ENCODE results near the gene APIP. TPM values are rescaled to one million over a fixed set of nuclear protein-coding genes. Genes with fewer than 3 reads are reported as not detected.
A peak's percentile ranks its signal among the peaks of the same experiment; 100 is the strongest.

Gene APIP
- total RNA-seq, 1 donor from 2014 or later = 19.0 TPM

DNA sequence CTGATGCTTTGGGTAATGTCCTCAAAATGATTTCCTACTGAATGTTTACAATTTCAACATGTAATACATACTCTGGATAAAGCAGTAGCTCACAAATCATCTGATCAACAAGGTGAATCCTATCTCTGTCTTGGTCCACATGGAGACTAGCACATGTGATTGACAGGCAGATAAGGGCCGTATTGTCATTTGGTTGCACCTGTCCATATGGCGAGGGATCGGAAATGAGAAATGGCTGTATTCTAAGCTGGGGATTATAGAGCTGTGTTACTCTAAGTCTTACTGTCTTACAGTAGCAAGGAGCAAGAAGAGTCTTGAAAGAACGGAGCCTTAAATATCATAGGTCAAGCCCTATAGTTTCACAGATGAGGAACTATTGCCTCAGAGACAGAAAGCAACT lies 55.7 kb downstream of the APIP start:
- no peak overlapping the region for H3K4me3 ChIP-seq (ENCODE audit: low read depth, low read length)
- TF ChIP-seq, protein P1, sequence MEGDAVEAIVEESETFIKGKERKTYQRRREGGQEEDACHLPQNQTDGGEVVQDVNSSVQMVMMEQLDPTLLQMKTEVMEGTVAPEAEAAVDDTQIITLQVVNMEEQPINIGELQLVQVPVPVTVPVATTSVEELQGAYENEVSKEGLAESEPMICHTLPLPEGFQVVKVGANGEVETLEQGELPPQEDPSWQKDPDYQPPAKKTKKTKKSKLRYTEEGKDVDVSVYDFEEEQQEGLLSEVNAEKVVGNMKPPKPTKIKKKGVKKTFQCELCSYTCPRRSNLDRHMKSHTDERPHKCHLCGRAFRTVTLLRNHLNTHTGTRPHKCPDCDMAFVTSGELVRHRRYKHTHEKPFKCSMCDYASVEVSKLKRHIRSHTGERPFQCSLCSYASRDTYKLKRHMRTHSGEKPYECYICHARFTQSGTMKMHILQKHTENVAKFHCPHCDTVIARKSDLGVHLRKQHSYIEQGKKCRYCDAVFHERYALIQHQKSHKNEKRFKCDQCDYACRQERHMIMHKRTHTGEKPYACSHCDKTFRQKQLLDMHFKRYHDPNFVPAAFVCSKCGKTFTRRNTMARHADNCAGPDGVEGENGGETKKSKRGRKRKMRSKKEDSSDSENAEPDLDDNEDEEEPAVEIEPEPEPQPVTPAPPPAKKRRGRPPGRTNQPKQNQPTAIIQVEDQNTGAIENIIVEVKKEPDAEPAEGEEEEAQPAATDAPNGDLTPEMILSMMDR (IDR thresholded peaks at IDR 0.05; ENCODE audit: insufficient read depth, low read length, severe bottlenecking) = no peak
- no peaks in the 10 kb centered on the region for H3K27me3 ChIP-seq (ENCODE audit: control insufficient read depth, insufficient read depth, low read length)
- H3K36me3 ChIP-seq (ENCODE audit: control insufficient read depth, insufficient read depth, low read length) = no peaks in the 10 kb centered on the region
- FAIRE-seq = no peak
- no peak for DNase-seq (ENCODE audit: low read depth)

GRCh38 chr11:34860034-34860433 lies 56.1 kb downstream of the APIP start:
- no peaks in the 10 kb centered on the region for H3K27me3 ChIP-seq (ENCODE audit: control insufficient read depth, insufficient read depth, low read length)
- FAIRE-seq (peak; percentile 92), DNase-seq (ENCODE audit: low read depth) (peak; percentile 94)
- H3K36me3 ChIP-seq (ENCODE audit: control insufficient read depth, insufficient read depth, low read length) = no peaks in the 10 kb centered on the region
- TF ChIP-seq, protein P1 (IDR thresholded peaks at IDR 0.05; ENCODE audit: insufficient read depth, low read length, severe bottlenecking) = no peak
- no peak overlapping the region for H3K4me3 ChIP-seq (ENCODE audit: low read depth, low read length)

DNA sequence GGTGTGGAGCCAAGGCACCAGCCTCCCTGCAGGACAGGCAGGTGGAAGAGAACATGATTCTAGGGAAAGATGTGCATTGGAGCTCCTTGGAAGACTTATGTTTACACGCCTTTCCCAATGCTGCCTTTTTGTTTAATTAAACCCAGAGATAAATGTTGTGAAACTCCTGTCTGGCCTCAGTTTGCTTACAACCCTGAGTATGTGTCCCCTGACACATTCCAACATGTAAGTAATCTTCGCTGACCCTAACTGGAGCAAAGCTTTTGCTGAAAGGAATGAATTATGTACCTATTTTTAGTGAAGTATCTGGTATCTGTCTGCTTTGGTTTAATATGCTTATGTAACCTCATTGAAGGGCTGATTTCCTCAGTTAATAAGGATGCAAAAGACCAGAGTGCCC lies 56.7 kb downstream of the APIP start:
- H3K36me3 ChIP-seq (ENCODE audit: control insufficient read depth, insufficient read depth, low read length) = no peaks in the 10 kb centered on the region
- DNase-seq (ENCODE audit: low read depth) (peak; percentile 22), FAIRE-seq (no peak)
- H3K4me3 ChIP-seq (ENCODE audit: low read depth, low read length) = no peak overlapping the region
- TF ChIP-seq, protein P1 (IDR thresholded peaks at IDR 0.05; ENCODE audit: insufficient read depth, low read length, severe bottlenecking) = no peak
- H3K27me3 ChIP-seq (ENCODE audit: control insufficient read depth, insufficient read depth, low read length) = no peaks in the 10 kb centered on the region

- FAIRE-seq = no peak
- TF ChIP-seq, protein P1 (IDR thresholded peaks at IDR 0.05; ENCODE audit: insufficient read depth, low read length, severe bottlenecking) = no peak
- H3K27me3 ChIP-seq (ENCODE audit: control insufficient read depth, insufficient read depth, low read length) = no peaks in the 10 kb centered on the region
Observed at GRCh38 chr11:34857463-34857862, 58.7 kb downstream of the APIP start.

GRCh38 chr11:34856251-34856650 lies 59.9 kb downstream of the APIP start:
- TF ChIP-seq, protein P1 (IDR thresholded peaks at IDR 0.05; ENCODE audit: insufficient read depth, low read length, severe bottlenecking) = no peak
- Histone ChIP-seq H3K36me3 (ENCODE audit: control insufficient read depth, insufficient read depth, low read length) (no peaks in the 10 kb centered on the region), H3K27me3 (ENCODE audit: control insufficient read depth, insufficient read depth, low read length) (no peaks in the 10 kb centered on the region), H3K4me3 (ENCODE audit: low read depth, low read length) (no peak overlapping the region)
- DNase-seq (ENCODE audit: low read depth) (no peak), FAIRE-seq (no peak)

More at GRCh38 chr11:34857463-34857862, 58.7 kb downstream of the APIP start:
- no peak for DNase-seq (ENCODE audit: low read depth)
- Histone ChIP-seq H3K36me3 (ENCODE audit: control insufficient read depth, insufficient read depth, low read length) (no peaks in the 10 kb centered on the region), H3K4me3 (ENCODE audit: low read depth, low read length) (no peak overlapping the region)

GRCh38 chr11:34855754-34856095 lies 60.5 kb downstream of the APIP start:
- Histone ChIP-seq H3K36me3 (ENCODE audit: control insufficient read depth, insufficient read depth, low read length) (no peaks in the 10 kb centered on the region), H3K4me3 (ENCODE audit: low read depth, low read length) (no peak overlapping the region), H3K27me3 (ENCODE audit: control insufficient read depth, insufficient read depth, low read length) (no peaks in the 10 kb centered on the region)
- TF ChIP-seq, protein P1 (IDR thresholded peaks at IDR 0.05; ENCODE audit: insufficient read depth, low read length, severe bottlenecking) = no peak
- DNase-seq (ENCODE audit: low read depth) = no peak
- FAIRE-seq = no peak

Data from bronchial epithelial cell (primary cell).